HG02642 (cell line): ENCODE results near the gene CPNE1.

ENCODE experiments used
- ATAC-seq: cut with Tn5 transposase; IDR thresholded peaks from one replicate; pipeline ENCODE4 v1.9.1; 2021; ENCODE audit warnings: mild to moderate bottlenecking; ENCODE audit not compliant: unreplicated experiment, poor library complexity

The CPNE1 gene

GRCh38 chr20:35601990-35602389 lies 62.7 kb downstream of the CPNE1 start:
- no peak for ATAC-seq

GRCh38 chr20:35600993-35601973 lies 63.4 kb downstream of the CPNE1 start:
- ATAC-seq = peak; percentile 55

- no peak for ATAC-seq
Measured at GRCh38 chr20:35600176-35600992, 64.3 kb downstream of the CPNE1 start.

- no peak for ATAC-seq
Measured at GRCh38 chr20:35599776-35600120, 65.0 kb downstream of the CPNE1 start.

GRCh38 chr20:35598899-35599775 lies 65.6 kb downstream of the CPNE1 start:
- no peak for ATAC-seq

- no peak for ATAC-seq
Measured at GRCh38 chr20:35598476-35598875, 66.2 kb downstream of the CPNE1 start.

- ATAC-seq = no peak
Measured at GRCh38 chr20:35597186-35597585, 67.5 kb downstream of the CPNE1 start.

- no peak for ATAC-seq
Measured at GRCh38 chr20:35595901-35596300, 68.8 kb downstream of the CPNE1 start.

- ATAC-seq = no peak
Measured at GRCh38 chr20:35595456-35595855, 69.2 kb downstream of the CPNE1 start.

- no peak for ATAC-seq
Measured at GRCh38 chr20:35592339-35592974, 72.2 kb downstream of the CPNE1 start.

- ATAC-seq = no peak
Measured at GRCh38 chr20:35588397-35588796, 76.3 kb downstream of the CPNE1 start.

GRCh38 chr20:35587436-35587835 lies 77.3 kb downstream of the CPNE1 start:
- ATAC-seq = no peak

GRCh38 chr20:35586751-35587425 lies 77.8 kb downstream of the CPNE1 start:
- ATAC-seq = no peak

GRCh38 chr20:35583636-35584560 lies 80.8 kb downstream of the CPNE1 start:
- no peak for ATAC-seq

GRCh38 chr20:35582741-35583404 lies 81.8 kb downstream of the CPNE1 start:
- no peak for ATAC-seq

- no peak for ATAC-seq
Measured at GRCh38 chr20:35582131-35582530, 82.6 kb downstream of the CPNE1 start.

- ATAC-seq = no peak
Measured at GRCh38 chr20:35579196-35579595, 85.5 kb downstream of the CPNE1 start.

- no peak for ATAC-seq
Measured at GRCh38 chr20:35578469-35578868, 86.2 kb downstream of the CPNE1 start.
